Natural killer cell (primary cell): ENCODE data around the gene DNPH1. TPM values are rescaled to one million over a fixed set of nuclear protein-coding genes. Genes with fewer than 3 reads are reported as not detected.

Experiments
- ATAC-seq, 3 donors: fragments of 150-1000 bp in 2 of 3; fragments of 200-7000 bp in 1 of 3; cut with Tn5 transposase; 1 replicate in 1 of 3; 2 replicates in 2 of 3; pipeline ENCODE4 v1.10.0; 2021; ENCODE audit warnings: mild to moderate bottlenecking in 2 of 3, moderate library complexity in 2 of 3
- DNase-seq, 2 donors: peaks; one replicate each; pipeline versions ENCODE4 v3.0.0 to v3.0.0-alpha.2; 2013 to 2021; ENCODE audit warnings: mixed read lengths in 1 of 2
- H3K27ac ChIP-seq: one replicate; pipeline ENCODE4 v1.5.1; 2013; ENCODE audit warnings: mild to moderate bottlenecking, low read length
- H3K27me3 ChIP-seq: one replicate; pipeline ENCODE4 v1.6.1; 2013; ENCODE audit warnings: low read length; ENCODE audit not compliant: control insufficient read depth, insufficient read depth
- H3K36me3 ChIP-seq: one replicate; pipeline ENCODE4 v1.6.1; 2013; ENCODE audit warnings: low read length; ENCODE audit not compliant: control insufficient read depth, insufficient read depth
- H3K4me1 ChIP-seq: one replicate; pipeline ENCODE4 v1.6.1; 2013; ENCODE audit warnings: low read length; ENCODE audit not compliant: control insufficient read depth, insufficient read depth
- H3K4me3 ChIP-seq: one replicate; pipeline ENCODE4 v1.5.1; 2013; ENCODE audit warnings: low read length
- H3K9me3 ChIP-seq: one replicate; pipeline ENCODE4 v1.6.1; 2013; ENCODE audit warnings: low read length; ENCODE audit not compliant: control insufficient read depth, insufficient read depth
- H3K27ac Mint-ChIP-seq, 2 donors: one replicate each; pipeline ENCODE4 v1.8.0; 2022; ENCODE audit warnings: mild to moderate bottlenecking in 2 of 2, mixed read lengths in 2 of 2, moderate library complexity in 1 of 2
- H3K27me3 Mint-ChIP-seq, 2 donors: one replicate each; pipeline ENCODE4 v1.8.0; 2022; ENCODE audit warnings: low read depth in 2 of 2, mixed read lengths in 2 of 2
- H3K36me3 Mint-ChIP-seq: one replicate; pipeline ENCODE4 v1.8.0; 2022; ENCODE audit warnings: mixed read lengths
- H3K4me1 Mint-ChIP-seq, 2 donors: one replicate each; pipeline ENCODE4 v1.8.0; 2022; ENCODE audit warnings: mixed read lengths in 2 of 2
- H3K4me3 Mint-ChIP-seq: one replicate; pipeline ENCODE4 v1.8.0; 2022; ENCODE audit warnings: mild to moderate bottlenecking, moderate library complexity, mixed read lengths
- H3K9me3 Mint-ChIP-seq, 2 donors: one replicate each; pipeline ENCODE4 v1.8.0; 2022; ENCODE audit warnings: mixed read lengths in 2 of 2
- WGBS: methylation state at CpG from one replicate; pipeline ENCODE4 v1.1.7; 2013; ENCODE audit warnings: missing lambda C conversion rate; ENCODE audit not compliant: insufficient coverage; 5-methylcytosine and 5-hydroxymethylcytosine counted together
- intact Hi-C: fragments of 100-400 bp; cut with micrococcal nuclease; formaldehyde crosslinking; loops from one replicate; pipeline ENCODE4 v1.14.2; 2022
- total RNA-seq, 4 donors: library from RNA; stranded (reverse); fragments of 120-200 nt in 1 of 4; gene quantifications; one replicate each; pipeline versions ENCODE4 v1.2.3 to v1.2.4, GENCODE V29; 2013 to 2022
- TF ChIP-seq, protein P1 (sequence below): fragments of 200-600 bp; IDR thresholded peaks from one replicate; pipeline ENCODE4 v1.8.0; 2022; ENCODE audit warnings: antibody characterized with exemption

The DNPH1 gene
- total RNA-seq, 3 donors from 2014 or later (not counting 1 experiment from before 2014, with no cell fraction given): 6.1 to 10.2 (median 8.0) TPM

GRCh38 chr6:43246301-43247113, 17.2 kb upstream of the DNPH1 start:
- Histone ChIP-seq H3K9me3 (no peaks in the 10 kb centered on the region), H3K4me3 (peak overlapping the region; percentile 55), H3K4me1 (peaks cover 19% of the 10 kb centered on the region), H3K27ac (no peak overlapping the region), H3K27me3 (peaks cover 16% of the 10 kb centered on the region), H3K36me3 (no peaks in the 10 kb centered on the region)
- peak in 1 of 2 donors; percentile 42 for DNase-seq
- peaks cover 9 to 13% of the 10 kb centered on the region in 2 donors for H3K4me1 Mint-ChIP-seq
- TF ChIP-seq, protein P1, sequence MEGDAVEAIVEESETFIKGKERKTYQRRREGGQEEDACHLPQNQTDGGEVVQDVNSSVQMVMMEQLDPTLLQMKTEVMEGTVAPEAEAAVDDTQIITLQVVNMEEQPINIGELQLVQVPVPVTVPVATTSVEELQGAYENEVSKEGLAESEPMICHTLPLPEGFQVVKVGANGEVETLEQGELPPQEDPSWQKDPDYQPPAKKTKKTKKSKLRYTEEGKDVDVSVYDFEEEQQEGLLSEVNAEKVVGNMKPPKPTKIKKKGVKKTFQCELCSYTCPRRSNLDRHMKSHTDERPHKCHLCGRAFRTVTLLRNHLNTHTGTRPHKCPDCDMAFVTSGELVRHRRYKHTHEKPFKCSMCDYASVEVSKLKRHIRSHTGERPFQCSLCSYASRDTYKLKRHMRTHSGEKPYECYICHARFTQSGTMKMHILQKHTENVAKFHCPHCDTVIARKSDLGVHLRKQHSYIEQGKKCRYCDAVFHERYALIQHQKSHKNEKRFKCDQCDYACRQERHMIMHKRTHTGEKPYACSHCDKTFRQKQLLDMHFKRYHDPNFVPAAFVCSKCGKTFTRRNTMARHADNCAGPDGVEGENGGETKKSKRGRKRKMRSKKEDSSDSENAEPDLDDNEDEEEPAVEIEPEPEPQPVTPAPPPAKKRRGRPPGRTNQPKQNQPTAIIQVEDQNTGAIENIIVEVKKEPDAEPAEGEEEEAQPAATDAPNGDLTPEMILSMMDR: no peak
- H3K9me3 Mint-ChIP-seq: no peaks in the 10 kb centered on the region
- ATAC-seq: peak in 2 of 3 donors; percentile 20 to 35
- H3K27me3 Mint-ChIP-seq: peaks cover 20 to 21% of the 10 kb centered on the region in 2 donors
- H3K4me3 Mint-ChIP-seq: peak overlapping the region; percentile 84
- peak overlapping the region in 1 of 2 donors; percentile 92 for H3K27ac Mint-ChIP-seq
- H3K36me3 Mint-ChIP-seq: no peaks in the 10 kb centered on the region
- WGBS: 48% methylated on average over 26 of the region's 27 CpGs
- intact Hi-C loops: no loop called here

DNA sequence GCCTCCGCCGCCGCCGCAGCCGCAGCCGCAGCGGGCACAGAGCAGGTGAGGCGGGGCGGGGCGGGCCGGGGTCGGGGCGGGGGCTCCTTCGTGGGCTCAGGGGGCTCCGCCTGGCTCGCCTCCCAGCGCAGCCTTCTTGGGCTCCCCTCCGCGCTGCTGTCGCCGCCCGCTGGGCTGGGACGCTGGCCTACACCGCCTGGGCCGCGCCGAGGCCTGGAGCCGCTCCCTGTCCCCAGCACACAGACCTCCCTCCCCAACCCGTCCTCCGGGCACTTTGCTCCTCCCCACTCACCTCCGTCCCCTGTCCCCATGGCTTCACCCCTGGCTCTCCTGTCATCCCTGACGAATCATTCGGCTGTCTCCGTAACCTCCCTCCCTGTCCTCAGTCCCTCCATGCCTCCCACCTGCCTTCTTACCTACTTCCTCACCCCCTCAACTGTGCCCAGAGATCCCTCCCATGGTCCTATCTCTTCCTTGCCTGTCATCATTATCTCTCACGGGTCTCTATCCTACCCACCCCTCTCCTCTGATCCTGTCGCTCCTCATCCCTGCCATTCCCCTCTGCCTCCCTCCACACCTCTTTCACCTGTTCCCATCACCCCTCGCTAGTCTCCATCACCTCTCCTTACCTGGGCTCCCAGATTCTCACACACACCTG, 14.5 kb upstream of the DNPH1 start:
- Histone ChIP-seq H3K9me3 (no peaks in the 10 kb centered on the region), H3K36me3 (no peaks in the 10 kb centered on the region), H3K4me1 (peaks cover 19% of the 10 kb centered on the region), H3K4me3 (no peak overlapping the region), H3K27me3 (peaks cover 13% of the 10 kb centered on the region), H3K27ac (no peak overlapping the region)
- no peak for ATAC-seq
- Mint-ChIP-seq H3K27me3 (peaks cover 24 to 25% of the 10 kb centered on the region in 2 donors), H3K27ac (no peak overlapping the region), H3K9me3 (peaks cover 0 to 2% of the 10 kb centered on the region in 2 donors), H3K4me1 (peaks cover 9 to 13% of the 10 kb centered on the region in 2 donors), H3K4me3 (no peak overlapping the region), H3K36me3 (peaks cover 7% of the 10 kb centered on the region)
- 40% methylated on average over 37 of the region's 37 CpGs for WGBS
- TF ChIP-seq, protein P1: no peak
- intact Hi-C loops: no loop called here
- DNase-seq: no peak

DNA sequence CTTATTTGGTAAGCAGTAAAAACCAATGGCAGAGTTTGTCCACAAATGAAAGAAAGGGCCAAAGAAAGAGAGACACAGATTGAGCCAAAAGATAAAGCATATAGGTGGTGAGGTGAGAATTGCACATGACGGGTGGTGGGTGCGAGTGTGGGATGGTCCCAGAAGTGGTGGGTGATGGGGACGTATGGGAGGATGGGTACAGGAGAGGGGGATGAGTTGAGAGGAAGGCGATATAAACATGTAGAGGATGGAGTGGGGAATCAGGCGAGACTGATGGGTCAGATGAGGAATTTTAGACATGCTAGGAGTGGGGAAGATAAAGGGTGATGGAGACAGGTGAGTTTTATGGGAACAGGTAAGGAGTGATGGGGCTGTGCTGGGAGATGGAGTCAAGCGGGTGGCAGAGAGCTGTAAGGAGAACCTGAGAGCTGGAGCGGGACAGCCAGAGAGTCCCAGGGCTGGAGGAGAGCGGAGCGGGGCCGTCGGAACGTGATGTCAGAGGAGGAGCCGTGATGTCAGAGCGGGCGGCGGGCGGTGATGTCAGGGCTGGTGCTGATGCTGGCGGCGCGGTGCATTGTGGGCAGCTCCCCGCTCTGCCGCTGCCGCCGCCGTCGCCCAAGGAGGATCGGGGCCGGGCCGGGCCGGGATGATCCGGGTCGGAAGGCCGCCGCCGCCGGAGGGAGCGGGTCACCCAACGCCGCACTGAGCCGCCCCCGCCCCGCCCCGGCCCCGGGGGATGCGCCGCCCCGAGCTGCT, 13.8 kb upstream of the DNPH1 start, which contains the start of gene TTBK1:
TTBK1 (plus strand) TSS at position 574 of the 756 bp plus-strand sequence. CDS start 3,180 bp downstream, outside the sequence.
- Mint-ChIP-seq H3K27me3 (peaks cover 24 to 29% of the 10 kb centered on the region in 2 donors), H3K36me3 (peaks cover 8% of the 10 kb centered on the region), H3K4me1 (peaks cover 9 to 12% of the 10 kb centered on the region in 2 donors), H3K4me3 (no peak within 1 kb of the TSS), H3K9me3 (peaks cover 0 to 2% of the 10 kb centered on the region in 2 donors), H3K27ac (no peak within 1 kb of the TSS)
- Histone ChIP-seq H3K27me3 (peaks cover 13% of the 10 kb centered on the region), H3K27ac (no peak within 1 kb of the TSS), H3K4me3 (no peak within 1 kb of the TSS), H3K9me3 (no peaks in the 10 kb centered on the region), H3K36me3 (no peaks in the 10 kb centered on the region), H3K4me1 (peaks cover 19% of the 10 kb centered on the region)
- TF ChIP-seq, protein P1: no peak
- WGBS: 13% methylated on average over 47 of the region's 47 CpGs
- no peak for ATAC-seq
- intact Hi-C loops: no loop called here
- peak in 1 of 2 donors; percentile 66 for DNase-seq
